Fibroblast of lung (primary cell): ENCODE measurements around the gene FAM222A. TPM values are rescaled to one million over a fixed set of nuclear protein-coding genes. Genes with fewer than 3 reads are reported as not detected.

ENCODE experiments used
- DNase-seq, 2 donors: peaks; one replicate each; pipeline versions ENCODE4 v3.0.0 to v3.0.0-alpha.2; 2010; ENCODE audit warnings: low read depth in 2 of 2
- H2AFZ ChIP-seq: 2 replicates; pipeline ENCODE4 v1.5.1; 2012; ENCODE audit warnings: low read length, control low read depth, inconsistent platforms
- H3K27ac ChIP-seq: 2 replicates; pipeline ENCODE4 v1.5.1; 2011; ENCODE audit warnings: low read length, control low read depth; ENCODE audit not compliant: insufficient read depth
- H3K27me3 ChIP-seq: 2 replicates; pipeline ENCODE4 v1.5.1; 2011; ENCODE audit warnings: mild to moderate bottlenecking, low read length; ENCODE audit not compliant: control insufficient read depth, insufficient read depth
- H3K36me3 ChIP-seq: 2 replicates; pipeline ENCODE4 v1.5.1; 2011; ENCODE audit warnings: low read length; ENCODE audit not compliant: control insufficient read depth, insufficient read depth
- H3K4me1 ChIP-seq: 2 replicates; pipeline ENCODE4 v1.5.1; 2011; ENCODE audit warnings: low read length; ENCODE audit not compliant: control insufficient read depth, insufficient read depth; ENCODE audit errors: extremely low read depth
- H3K4me2 ChIP-seq: 2 replicates; pipeline ENCODE4 v1.5.1; 2011; ENCODE audit warnings: low read length, control low read depth; ENCODE audit not compliant: insufficient read depth; ENCODE audit errors: extremely low read depth
- H3K4me3 ChIP-seq, 4 experiments: fragments of 200-600 bp in 1 of 4; sonication (generic) in 1 of 4; replicated peaks in 1 of 4; 2 replicates each; pipeline ENCODE4 v1.5.1; 2011 to 2016; ENCODE audit warnings: low read length in 4 of 4, low read depth in 3 of 4, mild to moderate bottlenecking in 3 of 4, control low read depth in 2 of 4, inconsistent platforms in 1 of 4, mixed read lengths in 1 of 4; ENCODE audit not compliant: insufficient read depth in 1 of 4; ENCODE audit errors: control extremely low read depth in 1 of 4
- H3K79me2 ChIP-seq: 2 replicates; pipeline ENCODE4 v1.5.1; 2012; ENCODE audit warnings: mild to moderate bottlenecking, low read length, inconsistent platforms; ENCODE audit not compliant: control insufficient read depth, insufficient read depth
- H3K9ac ChIP-seq: 2 replicates; pipeline ENCODE4 v1.5.1; 2011; ENCODE audit warnings: mild to moderate bottlenecking, low read length, control low read depth; ENCODE audit not compliant: insufficient read depth
- H3K9me3 ChIP-seq: 2 replicates; pipeline ENCODE4 v1.5.1; 2012; ENCODE audit warnings: low read depth, low read length; ENCODE audit not compliant: control insufficient read depth, insufficient read depth
- H4K20me1 ChIP-seq: 2 replicates; pipeline ENCODE4 v1.5.1; 2011; ENCODE audit warnings: low read length; ENCODE audit not compliant: control insufficient read depth, insufficient read depth; ENCODE audit errors: extremely low read depth
- EZH2 ChIP-seq: IDR thresholded peaks from 2 replicates; pipeline ENCODE4 v1.5.1; 2012; ENCODE audit warnings: low read length, control low read depth, mild to moderate bottlenecking; ENCODE audit errors: missing control alignments
- polyA plus RNA-seq, 2 donors: library from polyadenylated mRNA; depleted of rRNA in 1 of 2; stranded (reverse) in 1 of 2; unstranded in 1 of 2; fragments of >200 nt; gene quantifications; 2 replicates each; pipeline ENCODE4 v1.2.1, GENCODE V29; 2011 to 2012; ENCODE audit warnings: missing spikeins in 1 of 2
- total RNA-seq: library from RNA; depleted of rRNA; stranded (reverse); fragments of >200 nt; gene quantifications from 2 replicates; pipeline ENCODE4 v1.2.1, GENCODE V29; 2014
- TF ChIP-seq, protein P1 (sequence below), 2 donors: IDR thresholded peaks in 1 of 2; conservative IDR thresholded peaks in 1 of 2; 1 replicate in 1 of 2; 2 replicates in 1 of 2; pipeline ENCODE4 v1.5.1; 2011 to 2012; ENCODE audit warnings: low read length in 2 of 2, control low read depth in 1 of 2, inconsistent platforms in 1 of 2, low read depth in 1 of 2, mild to moderate bottlenecking in 1 of 2

FAM222A gene
- total and polyA plus RNA-seq, 2 donors (not counting 1 experiment from before 2014, with no cell fraction given), result 0.05 TPM; not detected in 1

DNA sequence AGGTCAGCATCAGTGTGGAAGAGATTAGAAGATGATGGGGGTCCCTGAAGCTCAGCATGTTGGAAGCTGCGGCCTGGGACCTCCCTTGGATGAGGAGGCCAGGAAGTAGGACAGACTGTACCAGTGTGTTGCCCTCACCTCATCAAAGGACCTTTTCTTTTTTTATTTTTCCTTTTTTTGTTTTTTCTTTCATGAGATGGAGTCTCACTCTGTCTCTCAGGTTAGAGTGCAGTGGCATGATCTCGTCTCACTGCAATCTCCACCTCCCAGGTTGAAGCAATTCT lies 16.4 kb upstream of the FAM222A start:
- H3K27me3 ChIP-seq, result peaks cover 2% of the 10 kb centered on the region
- H2AFZ ChIP-seq, result no peak overlapping the region
- H3K9me3 ChIP-seq, result no peaks in the 10 kb centered on the region
- H3K36me3 ChIP-seq, result no peaks in the 10 kb centered on the region
- no peak overlapping the region for H3K27ac ChIP-seq
- no peaks in the 10 kb centered on the region for H3K4me1 ChIP-seq
- no peak overlapping the region for H3K4me3 ChIP-seq
- no peak for DNase-seq
- no peak overlapping the region for H3K9ac ChIP-seq
- TF ChIP-seq EZH2, result no peak
- TF ChIP-seq, protein P1, sequence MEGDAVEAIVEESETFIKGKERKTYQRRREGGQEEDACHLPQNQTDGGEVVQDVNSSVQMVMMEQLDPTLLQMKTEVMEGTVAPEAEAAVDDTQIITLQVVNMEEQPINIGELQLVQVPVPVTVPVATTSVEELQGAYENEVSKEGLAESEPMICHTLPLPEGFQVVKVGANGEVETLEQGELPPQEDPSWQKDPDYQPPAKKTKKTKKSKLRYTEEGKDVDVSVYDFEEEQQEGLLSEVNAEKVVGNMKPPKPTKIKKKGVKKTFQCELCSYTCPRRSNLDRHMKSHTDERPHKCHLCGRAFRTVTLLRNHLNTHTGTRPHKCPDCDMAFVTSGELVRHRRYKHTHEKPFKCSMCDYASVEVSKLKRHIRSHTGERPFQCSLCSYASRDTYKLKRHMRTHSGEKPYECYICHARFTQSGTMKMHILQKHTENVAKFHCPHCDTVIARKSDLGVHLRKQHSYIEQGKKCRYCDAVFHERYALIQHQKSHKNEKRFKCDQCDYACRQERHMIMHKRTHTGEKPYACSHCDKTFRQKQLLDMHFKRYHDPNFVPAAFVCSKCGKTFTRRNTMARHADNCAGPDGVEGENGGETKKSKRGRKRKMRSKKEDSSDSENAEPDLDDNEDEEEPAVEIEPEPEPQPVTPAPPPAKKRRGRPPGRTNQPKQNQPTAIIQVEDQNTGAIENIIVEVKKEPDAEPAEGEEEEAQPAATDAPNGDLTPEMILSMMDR (conservative IDR thresholded peaks at IDR 0.05 in 1 of 2, IDR thresholded peaks at IDR 0.05 in 1 of 2; ENCODE audit: low read depth in 1 of 2, low read length in 2 of 2), result no peak
- no peak overlapping the region for H3K4me2 ChIP-seq
- no peaks in the 10 kb centered on the region for H3K79me2 ChIP-seq
- H4K20me1 ChIP-seq, result no peaks in the 10 kb centered on the region

DNA sequence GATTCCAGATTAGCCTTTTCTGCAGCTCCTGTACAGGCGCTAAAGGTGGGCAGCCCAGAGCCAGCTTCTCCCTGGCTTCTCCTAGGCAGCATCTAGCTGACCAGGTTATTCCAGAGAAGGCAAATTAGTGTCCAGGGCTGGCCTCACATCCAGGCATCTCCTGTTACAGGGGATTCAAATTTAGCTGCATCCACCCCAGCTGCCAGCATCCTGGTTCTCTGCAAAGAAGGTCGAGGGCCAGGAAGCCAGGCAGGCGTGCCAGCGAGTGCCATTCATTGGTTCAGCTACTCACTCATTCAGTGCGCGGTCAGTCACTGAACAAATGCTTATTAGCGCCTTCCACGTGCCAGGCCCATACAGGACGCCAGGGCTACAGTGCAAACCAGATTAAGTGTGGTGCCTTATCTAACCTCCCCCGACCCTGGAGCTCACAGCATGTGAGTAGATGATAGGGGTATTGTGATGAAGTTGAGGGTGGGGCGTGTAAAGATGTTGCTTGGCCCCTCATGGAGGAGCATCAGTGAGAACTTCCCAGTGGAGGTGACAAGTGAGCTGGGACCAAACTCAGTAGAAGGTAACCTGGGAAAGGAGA lies 15.7 kb upstream of the FAM222A start:
- Histone ChIP-seq H3K36me3 (no peaks in the 10 kb centered on the region), H4K20me1 (no peaks in the 10 kb centered on the region), H3K9me3 (no peaks in the 10 kb centered on the region), H3K9ac (no peak overlapping the region), H3K27me3 (peaks cover 2% of the 10 kb centered on the region), H3K4me3 (no peak overlapping the region), H3K79me2 (no peaks in the 10 kb centered on the region), H3K4me1 (no peaks in the 10 kb centered on the region), H3K4me2 (no peak overlapping the region), H2AFZ (no peak overlapping the region), H3K27ac (no peak overlapping the region)
- TF ChIP-seq, protein P1 (conservative IDR thresholded peaks at IDR 0.05 in 1 of 2, IDR thresholded peaks at IDR 0.05 in 1 of 2; ENCODE audit: low read depth in 1 of 2, low read length in 2 of 2), result no peak
- no peak for TF ChIP-seq EZH2
- DNase-seq, result no peak

DNA sequence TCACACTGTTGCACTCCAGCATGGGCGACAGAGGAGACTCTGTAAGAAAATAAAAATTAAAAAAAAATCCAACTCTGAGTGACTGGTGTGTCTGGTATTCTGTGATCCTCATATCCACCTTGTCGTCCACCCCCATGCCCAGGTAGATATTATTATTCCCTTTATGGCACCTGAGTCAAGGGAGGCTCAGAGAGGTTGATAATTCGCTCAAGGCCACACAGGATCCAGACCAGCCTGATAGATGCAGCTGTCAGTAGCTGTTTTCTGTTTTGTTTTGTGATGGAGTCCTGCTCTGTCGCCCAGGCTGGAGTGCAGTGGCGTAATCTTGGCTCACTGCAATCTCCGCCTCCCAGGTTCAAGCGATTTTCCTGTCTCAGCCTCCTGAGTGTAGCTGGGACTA lies 14.8 kb upstream of the FAM222A start:
- Histone ChIP-seq H3K27ac (no peak overlapping the region), H3K36me3 (no peaks in the 10 kb centered on the region), H4K20me1 (no peaks in the 10 kb centered on the region), H3K4me1 (no peaks in the 10 kb centered on the region), H3K79me2 (no peaks in the 10 kb centered on the region), H3K27me3 (peaks cover 2% of the 10 kb centered on the region), H2AFZ (no peak overlapping the region), H3K9ac (no peak overlapping the region), H3K4me2 (no peak overlapping the region), H3K4me3 (no peak overlapping the region), H3K9me3 (no peaks in the 10 kb centered on the region)
- TF ChIP-seq EZH2, result no peak
- TF ChIP-seq, protein P1 (conservative IDR thresholded peaks at IDR 0.05 in 1 of 2, IDR thresholded peaks at IDR 0.05 in 1 of 2; ENCODE audit: low read depth in 1 of 2, low read length in 2 of 2), result no peak
- no peak for DNase-seq
